HTR-8/SVneo (cell line): ENCODE results near the gene ABL2.
"Not testable (repeated sequence)": the region's sequence is repeated elsewhere in the genome, so short reads cannot be mapped to it uniquely, and the experiment has no call there.

Experiments
- DNase-seq: peaks from one replicate; pipeline ENCODE4 v3.0.0; 2011; ENCODE audit warnings: low spot score, mixed read lengths; ENCODE audit not compliant: insufficient read length
- FAIRE-seq: peaks from 2 replicates; lab custom pipeline; 2011; peaks lifted over from hg19 to GRCh38; lab: Jason Lieb, UNC

ABL2 gene

DNA sequence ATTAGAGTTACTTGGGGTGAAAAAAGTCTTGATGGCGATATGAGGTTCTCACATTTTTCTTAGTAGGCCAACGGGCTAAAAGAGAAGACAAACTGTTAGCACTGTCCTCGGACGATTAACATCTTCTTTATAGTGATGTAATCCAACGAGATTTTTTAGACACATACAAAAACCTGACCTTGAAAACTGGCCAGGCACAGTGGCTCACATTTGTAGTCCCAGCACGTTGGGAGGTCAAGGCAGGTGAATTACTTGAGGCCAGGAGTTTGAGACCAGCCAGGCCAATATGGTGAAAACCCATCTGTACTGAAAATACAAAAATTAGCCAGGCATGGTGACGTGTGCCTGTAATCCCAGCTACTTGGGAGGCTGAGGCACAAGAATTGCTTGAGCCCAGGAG is 8.4 kb downstream of the ABL2 start:
- not testable (repeated sequence) for DNase-seq, FAIRE-seq

DNA sequence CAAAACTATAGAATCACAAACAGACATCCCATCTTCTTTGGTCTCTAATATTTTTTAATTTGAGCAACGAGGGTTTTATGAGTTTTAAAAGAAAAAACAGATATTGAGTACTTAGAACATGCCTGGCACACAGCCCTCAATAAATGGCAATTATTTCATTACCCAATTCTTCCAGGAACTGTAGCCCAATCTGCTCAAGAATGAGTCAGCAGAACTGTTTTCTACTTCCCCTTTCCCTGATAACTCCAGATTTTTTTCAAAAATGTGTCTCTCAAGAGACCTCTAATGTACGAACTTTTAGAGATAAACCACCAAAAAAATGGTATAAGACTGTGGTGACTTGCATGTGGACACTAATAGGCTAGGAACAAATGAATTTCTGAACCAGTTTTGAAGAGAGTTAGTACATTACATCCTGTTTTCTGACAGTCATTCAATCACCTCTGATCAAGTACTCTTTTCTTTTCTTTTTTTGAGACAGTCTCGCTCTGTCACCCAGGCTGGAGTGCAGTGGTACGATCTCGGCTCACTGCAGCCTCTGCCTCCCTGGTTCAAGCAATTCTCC is 11.5 kb downstream of the ABL2 start:
- FAIRE-seq (no peak), DNase-seq (no peak)

DNA sequence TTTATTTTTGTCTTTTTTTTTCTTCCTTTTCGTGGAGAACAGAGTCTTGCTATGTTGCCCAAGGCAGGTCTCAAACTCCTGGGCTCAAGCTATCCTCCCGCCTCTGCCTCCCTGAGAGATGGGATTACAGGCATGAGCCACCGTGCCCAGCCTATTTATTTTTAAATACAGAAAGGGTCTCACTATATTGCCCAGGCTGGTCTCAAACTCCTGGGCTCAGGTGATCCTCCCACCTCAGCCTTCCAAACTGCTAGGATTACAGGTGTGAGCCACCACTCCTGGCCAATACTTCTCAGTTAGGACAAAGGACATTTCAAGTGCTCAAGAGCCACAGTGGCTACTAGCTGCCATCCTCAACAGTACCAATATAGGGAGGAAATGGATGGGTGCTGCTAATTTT is 16.2 kb downstream of the ABL2 start:
- FAIRE-seq, DNase-seq: not testable (repeated sequence)

DNA sequence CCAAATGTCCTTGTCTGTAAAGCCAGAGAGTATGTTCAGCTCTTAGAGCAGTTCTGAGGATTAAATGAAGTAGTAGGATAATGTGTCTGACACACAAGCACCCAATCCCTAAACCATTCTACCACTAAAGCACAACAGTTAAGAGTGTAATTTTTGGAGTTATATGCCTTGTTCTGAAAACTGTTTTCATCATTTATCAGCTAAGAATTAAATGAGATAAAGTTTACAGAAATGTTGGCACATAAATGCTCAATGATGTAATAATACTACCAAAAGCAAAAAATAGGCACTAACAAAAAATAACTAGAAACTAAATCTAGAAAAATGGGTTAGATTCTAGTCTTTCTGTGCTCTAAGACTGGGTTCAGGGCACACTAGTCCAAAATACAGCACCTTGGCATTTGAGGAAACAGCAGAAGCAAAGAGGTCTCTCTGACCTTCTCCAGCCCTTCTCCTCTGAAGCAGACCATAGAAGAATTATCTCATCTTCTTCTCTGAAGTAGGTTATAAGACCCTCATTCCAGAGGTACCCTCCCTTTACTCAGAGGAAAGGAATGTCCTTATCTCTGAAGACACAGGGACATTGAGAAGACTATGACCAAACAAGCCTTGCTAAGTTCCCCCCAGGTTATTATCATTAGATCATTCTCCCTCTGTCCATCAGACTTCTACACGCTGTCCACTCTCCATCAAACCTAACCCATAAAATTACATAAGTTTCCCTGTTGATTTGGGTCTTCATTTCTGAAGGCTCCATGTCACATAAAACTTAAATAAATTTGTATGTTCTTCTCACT is 20.6 kb downstream of the ABL2 start:
- FAIRE-seq: no peak

DNA sequence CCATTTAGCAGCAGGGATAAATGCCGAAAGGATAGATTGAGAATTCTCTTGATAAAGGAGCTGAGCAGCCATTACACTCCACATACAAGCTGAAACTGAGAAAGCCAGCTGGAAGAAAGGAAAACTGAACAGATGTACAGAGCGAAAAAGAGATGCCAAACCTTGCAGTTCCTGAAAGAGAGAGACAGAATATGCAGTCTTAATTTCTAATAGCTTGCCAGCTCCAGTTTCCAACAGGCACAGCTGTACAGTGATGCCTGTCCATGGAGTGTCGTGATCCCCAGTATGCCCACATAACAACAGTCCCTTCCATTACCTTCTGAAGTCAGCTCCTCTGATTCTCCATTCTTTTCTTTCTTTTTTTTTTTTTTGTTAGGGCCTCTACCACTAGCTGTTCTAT is 22.7 kb downstream of the ABL2 start:
- FAIRE-seq (no peak), DNase-seq (no peak)

More for the DNA sequence above, 20.6 kb downstream of the ABL2 start:
- no peak for DNase-seq

DNA sequence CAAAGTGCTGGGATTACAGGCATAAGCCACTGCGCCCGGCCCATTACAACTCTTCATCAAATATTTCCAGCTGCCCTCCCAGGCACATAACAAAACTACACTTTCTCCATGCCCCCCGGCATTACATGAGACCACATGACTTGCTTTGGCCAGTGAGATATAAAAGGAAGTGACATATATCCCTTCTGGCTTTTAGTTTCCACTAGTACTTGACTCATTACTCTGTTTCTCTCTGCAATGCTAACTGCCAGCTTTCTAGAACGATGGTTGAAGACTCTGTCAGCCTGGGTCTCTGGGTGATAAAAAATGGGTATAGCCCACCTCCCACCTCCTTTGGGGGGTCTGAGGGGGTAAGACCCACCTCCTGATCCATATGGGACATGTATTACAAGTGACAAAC is 24.2 kb downstream of the ABL2 start:
- DNase-seq (no peak), FAIRE-seq (no peak)

DNA sequence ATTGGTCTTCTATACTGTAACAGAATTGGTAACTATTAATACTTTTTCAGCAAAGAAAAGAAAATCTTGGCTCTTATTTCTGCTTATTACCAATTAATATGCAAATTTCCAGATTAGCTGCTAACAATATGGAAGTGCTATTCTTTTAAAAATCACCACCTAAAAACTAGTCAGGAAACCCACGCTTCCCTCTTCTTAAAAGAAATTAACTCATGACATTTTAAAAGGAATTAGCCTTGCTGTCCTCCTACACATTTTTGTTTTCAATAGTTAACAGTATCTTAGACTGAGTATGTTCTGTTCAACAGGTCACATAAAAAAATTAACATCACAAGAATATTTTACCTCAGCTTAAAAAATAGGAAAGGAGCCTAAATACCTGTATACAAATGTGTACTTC is 27.3 kb downstream of the ABL2 start:
- FAIRE-seq: no peak
- DNase-seq: no peak

DNA sequence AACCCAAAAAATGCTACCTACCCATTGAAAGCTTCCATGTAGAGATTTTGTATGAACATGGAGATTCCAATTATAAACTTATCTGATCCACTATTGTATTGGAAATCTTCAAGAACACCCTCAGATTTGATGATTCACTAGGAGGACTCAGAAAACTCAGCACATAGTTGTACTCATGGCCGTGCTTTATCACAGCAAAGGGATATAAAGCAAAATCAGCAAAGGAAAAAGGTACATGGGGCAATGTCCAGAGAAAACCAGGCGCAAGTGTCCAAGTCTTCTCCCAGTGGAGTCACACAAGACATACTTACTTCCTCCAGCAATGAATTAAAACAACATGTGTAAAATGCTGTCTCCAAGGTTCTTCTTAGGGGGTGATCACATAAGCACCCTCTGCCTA is 28.9 kb downstream of the ABL2 start:
- no peak for FAIRE-seq
- DNase-seq: no peak

DNA sequence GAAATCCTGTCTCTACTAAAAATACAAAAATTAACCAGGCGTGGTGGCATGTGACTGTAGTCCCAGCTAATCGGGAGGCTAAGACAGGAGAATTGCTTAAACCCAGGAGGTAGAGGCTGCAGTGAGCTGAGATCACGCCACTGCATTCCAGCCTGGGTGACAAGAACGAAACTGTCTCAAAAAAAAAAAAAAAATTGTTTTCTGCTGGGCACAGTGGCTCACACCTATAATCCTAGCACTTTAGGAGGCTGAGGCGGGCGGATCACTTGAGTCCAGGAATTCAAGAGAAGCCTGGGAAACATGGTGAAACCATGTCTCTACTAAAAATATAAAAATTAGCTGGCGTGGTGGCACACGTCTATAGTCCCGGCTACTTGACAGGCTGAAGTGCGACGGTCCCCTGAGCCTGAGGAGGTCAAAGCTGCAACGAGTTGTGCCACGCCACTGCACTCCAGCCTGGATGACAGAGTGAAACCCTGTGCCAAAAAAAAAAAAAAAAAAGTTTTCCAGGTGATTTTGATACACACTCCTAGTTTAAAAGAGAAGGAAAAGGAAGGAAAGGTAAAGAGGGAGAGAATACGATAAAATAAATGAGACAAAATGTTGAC is 31.7 kb downstream of the ABL2 start:
- FAIRE-seq: no peak
- no peak for DNase-seq

DNA sequence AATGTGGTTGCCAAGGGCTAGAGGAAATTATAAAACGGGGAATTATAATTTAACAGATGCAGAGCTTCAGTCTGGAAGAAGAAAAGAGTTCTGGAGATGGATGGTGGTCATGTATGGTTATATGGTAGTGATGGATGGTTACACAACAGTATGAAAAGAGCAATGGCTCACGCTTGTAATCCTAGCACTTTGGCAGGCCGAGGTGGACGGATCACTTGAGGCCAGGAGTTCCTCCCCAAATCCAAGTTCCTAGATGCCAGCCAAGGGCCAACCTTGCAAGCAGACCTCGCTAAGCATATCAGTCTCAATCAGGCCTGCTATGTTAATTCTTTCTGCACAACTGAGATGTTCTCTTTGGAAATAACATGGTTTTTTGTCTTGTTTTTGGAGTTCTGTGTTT is 33.6 kb downstream of the ABL2 start:
- FAIRE-seq, DNase-seq: not testable (repeated sequence)

DNA sequence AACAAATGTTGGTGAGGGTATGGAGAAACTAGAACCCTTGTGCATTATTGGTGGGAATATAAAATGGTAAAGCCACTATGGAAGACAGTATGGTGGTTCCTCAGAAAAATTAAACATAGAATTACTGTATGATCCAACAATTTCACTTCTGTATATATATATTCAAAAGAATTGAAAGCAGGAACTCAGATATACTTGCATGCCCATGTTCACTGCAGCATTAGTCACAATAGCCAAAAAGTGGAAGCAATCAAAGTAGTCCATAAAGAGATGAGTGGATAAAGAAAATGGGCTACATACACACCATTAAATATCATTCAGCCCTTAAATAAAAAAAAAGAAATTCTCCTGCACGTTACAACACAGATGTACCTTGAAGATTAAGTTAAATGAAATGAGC is 34.1 kb downstream of the ABL2 start:
- FAIRE-seq: no peak

DNA sequence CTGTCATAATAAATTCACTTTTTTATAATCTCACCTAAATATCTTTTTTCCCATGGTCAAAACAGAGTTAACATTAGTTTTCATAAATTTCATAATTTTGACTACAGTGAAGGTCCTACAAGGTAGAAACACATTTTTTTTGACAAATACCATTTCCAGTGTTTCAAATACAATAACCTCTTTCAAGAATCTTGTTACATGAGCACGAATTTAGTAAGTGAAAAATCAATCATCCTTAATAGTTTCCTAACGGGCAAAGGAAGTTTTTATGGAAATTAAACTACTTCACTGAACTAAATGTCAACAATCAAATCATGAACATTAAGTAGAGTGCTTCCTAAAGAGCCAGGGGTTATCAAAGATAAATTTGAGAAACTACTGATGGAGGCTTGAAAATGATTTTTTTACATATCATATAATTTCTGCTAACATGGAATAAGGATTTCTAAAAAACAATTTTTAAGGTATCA is 35.4 kb downstream of the ABL2 start:
- FAIRE-seq: no peak
- DNase-seq: no peak

More for the DNA sequence above, 34.1 kb downstream of the ABL2 start:
- no peak for DNase-seq

DNA sequence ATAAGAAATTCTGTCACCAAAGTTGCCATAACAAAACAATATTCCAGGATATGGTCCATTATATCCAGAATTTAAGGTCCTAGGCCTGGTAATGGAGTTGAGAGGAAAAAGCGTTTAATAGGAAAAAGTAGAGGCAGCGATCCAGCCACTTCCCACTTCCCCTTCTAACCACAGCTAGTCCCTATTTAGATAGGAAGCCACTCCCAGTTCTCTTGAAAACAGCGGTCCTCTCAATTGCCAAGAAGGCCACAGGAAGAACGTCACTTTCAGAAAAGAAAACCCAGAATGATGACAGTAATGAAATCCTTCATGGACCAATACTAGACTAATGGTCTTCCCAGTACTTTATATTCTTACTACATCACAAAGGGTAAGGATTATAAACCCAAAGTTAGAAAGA is 38.6 kb downstream of the ABL2 start:
- FAIRE-seq: no peak
- DNase-seq: no peak

DNA sequence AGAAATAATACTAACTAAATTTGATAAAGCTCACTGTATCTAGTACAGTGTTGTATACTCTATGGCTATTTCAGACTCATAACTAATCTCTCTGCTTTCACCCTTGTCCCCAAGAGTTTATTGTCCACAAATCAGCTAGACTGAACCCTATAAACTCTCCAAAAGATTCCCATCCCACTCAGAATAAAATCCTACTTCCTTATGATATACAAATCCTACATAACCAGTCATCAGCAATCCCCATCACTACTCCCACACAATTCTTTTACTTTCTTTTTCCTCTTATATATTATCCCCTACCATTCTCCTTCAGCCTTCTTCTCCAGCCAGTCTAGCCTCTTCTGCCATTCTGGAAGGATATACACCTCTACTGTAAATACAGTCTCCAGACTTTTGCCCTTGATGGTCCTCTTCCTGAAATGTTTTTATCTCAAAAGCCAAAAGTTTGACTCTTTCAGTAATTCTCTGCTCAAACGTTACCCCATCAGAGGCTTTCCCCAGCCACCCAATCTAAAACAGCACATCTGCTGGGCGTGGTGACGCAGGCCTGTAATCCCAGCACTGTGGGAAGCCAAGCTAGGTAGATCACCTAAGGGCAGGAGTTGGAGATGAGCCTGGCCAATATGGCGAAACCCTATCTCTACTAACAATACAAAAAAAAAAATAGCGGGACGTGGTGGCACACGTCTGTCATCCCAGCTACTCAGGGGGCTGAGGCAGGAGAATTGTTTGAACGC is 41.6 kb downstream of the ABL2 start:
- DNase-seq (no peak), FAIRE-seq (no peak)

DNA sequence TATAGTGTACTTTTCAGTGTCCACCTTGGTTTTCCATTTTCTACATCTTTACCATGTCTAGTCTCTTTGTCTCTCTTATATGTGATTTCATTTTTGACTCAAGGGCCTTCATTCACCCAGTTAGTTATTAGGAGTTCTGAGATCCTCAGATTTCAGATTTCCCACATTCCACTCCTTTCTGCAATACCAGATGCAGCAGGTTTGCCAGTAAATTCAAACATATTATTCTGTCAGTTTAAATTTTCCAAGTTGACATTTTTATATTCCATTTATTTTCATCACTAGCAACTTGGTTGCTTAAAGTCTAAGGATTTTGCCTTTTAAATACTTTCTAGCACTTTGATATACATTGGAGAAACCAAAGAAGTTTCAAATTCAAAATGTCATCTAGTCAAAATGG is 42.4 kb downstream of the ABL2 start:
- DNase-seq (no peak), FAIRE-seq (no peak)

DNA sequence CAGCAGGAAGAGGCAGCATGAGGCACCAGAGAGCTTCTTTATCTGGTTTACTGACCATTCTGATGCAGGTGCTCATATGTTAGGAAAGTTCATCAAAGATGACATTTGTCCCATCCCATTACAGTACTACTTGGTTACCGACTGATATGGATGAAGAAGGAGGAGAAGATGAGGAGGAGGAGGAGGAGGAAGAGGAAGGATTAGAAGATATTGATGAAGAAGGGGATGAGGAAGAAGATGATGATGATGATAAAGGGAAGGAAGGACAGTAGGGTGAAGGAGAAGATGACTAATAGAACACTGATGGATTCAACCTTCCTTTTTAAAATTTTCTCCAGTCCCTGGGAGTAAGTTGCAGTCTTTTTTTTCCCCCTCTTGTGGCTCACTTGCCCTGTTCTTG is 45.1 kb downstream of the ABL2 start:
- DNase-seq (no peak), FAIRE-seq (no peak)

DNA sequence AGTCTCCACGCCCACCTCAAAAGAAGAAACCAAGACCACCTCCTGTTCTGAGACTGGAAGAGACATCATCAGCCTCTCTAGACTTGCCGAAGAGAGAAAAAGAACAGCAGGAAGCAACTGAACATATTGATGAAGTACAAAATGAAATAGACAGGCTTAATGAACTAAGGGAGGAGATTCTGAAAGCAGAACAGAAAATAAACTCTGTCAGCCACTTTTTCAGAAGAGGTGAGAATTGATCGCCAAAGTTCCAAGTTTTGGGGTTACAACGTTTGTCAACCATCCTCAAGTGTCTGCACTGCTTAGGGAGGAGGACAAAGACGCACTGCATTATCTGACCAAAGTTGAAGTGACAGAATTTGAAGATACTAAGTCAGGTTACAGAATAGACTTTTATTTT is 45.6 kb downstream of the ABL2 start:
- FAIRE-seq (no peak), DNase-seq (no peak)

DNA sequence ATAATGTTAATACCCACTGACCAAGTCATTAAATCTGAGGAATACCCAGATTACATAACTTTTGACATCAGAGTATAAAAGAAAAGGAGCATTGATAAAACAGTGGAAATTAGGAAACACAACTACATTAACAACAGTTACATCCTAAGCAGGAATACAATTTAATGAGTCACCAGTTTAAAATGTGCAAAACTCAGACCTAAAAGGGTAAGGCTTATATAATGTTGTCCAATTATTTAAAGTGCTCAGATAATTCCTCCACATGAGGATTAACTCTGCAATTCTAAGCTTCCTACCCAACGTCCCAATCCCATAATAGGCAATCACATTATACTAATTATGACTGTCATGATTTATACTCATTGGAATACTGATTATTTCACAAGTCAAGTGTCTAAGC is 50.5 kb downstream of the ABL2 start:
- DNase-seq (peak; percentile 29), FAIRE-seq (no peak)

DNA sequence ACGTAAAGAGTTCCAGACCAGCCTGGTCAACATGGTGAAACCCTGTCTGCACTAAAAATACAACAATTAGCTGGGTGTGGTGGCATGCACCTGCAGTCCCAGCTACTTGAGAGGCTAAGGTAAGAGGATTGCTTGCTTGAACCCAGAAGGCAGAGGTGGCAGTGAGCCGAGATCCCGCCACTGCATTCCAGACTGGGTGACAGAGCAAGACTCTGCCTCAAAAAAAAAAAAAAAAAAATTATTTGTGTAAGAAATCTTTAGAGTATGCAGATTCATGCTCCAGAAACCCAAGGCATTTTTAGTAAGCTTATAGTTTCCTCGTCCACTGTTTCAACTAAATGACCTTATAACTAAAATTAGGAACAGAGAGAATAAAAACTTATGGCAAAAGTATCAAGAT is 51.3 kb downstream of the ABL2 start:
- FAIRE-seq: no peak
- no peak for DNase-seq

DNA sequence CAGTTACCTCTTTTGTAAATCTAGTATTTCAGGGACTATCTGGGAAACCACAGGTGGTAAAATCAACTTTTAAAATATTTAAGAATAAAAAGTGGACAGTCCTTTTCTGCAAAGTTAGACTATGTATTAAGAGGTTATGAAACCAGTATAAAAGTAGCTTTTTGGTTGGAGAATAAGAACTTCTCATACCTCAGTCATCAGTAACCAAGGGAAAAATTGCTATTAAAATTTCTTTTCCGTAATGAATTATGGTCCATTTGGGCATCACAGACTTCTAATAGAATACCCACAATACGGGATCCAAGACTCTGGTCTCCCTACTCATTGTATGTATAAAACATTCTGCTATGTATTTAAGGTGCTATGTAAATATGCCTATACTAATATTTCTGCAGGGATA is 51.9 kb downstream of the ABL2 start:
- DNase-seq: no peak
- FAIRE-seq: no peak

DNA sequence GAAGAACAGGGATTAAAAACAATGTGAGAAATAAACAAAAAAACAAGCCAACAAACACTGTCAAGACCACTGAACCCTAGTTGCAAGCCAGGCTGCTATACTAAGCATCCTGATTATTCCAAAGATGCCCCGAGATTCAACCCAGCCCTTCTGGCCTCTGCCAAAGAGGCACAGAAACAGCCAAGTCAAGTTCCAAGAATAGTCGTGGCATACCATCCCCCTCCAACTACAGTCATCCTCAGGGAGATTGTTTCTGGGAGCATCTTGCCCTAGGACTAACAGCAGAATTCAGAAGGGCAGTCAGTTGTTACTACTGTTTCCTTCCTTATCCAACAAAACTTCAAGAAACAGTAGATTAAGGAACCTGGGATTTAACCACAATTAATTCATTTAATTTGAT is 52.3 kb downstream of the ABL2 start:
- DNase-seq (no peak), FAIRE-seq (no peak)
